Activated B cell treated with CpG ODN at 0.5 μM for 24 hours (primary cell): ENCODE data around the gene SEZ6L. TPM values are rescaled to one million over a fixed set of nuclear protein-coding genes. Genes with fewer than 3 reads are reported as not detected.

Experiments used
- ATAC-seq: fragments of 200-7000 bp; cut with Tn5 transposase; one replicate; pipeline ENCODE4 v1.10.0; 2021; ENCODE audit warnings: low read depth, mild to moderate bottlenecking, moderate library complexity
- CTCF ChIA-PET: fragments of 350-600 bp; sonication (Branson Sonifier 250); formaldehyde crosslinking; loops from one replicate; lab custom pipeline; 2021; ENCODE audit warnings: antibody characterized with exemption; lab: Charles Lee
- POLR2A ChIA-PET: fragments of 350-600 bp; sonication (Branson Sonifier 250); formaldehyde crosslinking; loops from one replicate; lab custom pipeline; 2021; ENCODE audit warnings: antibody characterized with exemption; lab: Charles Lee
- DNase-seq: peaks from one replicate; pipeline ENCODE4 v3.0.0; 2022
- H3K27ac Mint-ChIP-seq: one replicate; pipeline ENCODE4 v1.8.0; 2020; ENCODE audit warnings: mixed read lengths
- H3K27me3 Mint-ChIP-seq: one replicate; pipeline ENCODE4 v1.8.0; 2021; ENCODE audit warnings: mixed read lengths
- H3K36me3 Mint-ChIP-seq: one replicate; pipeline ENCODE4 v1.8.0; 2021; ENCODE audit warnings: low read depth, mixed read lengths
- H3K4me1 Mint-ChIP-seq: one replicate; pipeline ENCODE4 v1.8.0; 2021; ENCODE audit warnings: mixed read lengths
- H3K4me3 Mint-ChIP-seq: one replicate; pipeline ENCODE4 v1.8.0; 2020; ENCODE audit warnings: mild to moderate bottlenecking, mixed read lengths
- H3K9me3 Mint-ChIP-seq: one replicate; pipeline ENCODE4 v1.8.0; 2020; ENCODE audit warnings: mixed read lengths
- CTCF ChIP-seq: fragments of 200-600 bp; IDR thresholded peaks from one replicate; pipeline ENCODE4 v1.8.0; 2022; ENCODE audit warnings: antibody characterized with exemption, mild to moderate bottlenecking
- intact Hi-C: fragments of 100-400 bp; cut with micrococcal nuclease; formaldehyde crosslinking; loops from one replicate; pipeline ENCODE4 v1.15.1; 2024
- total RNA-seq: library from RNA; stranded (reverse); gene quantifications from 2 replicates; pipeline ENCODE4 v1.2.3, GENCODE V29; 2022

Gene SEZ6L
- total RNA-seq, 1 donor from 2014 or later, result not detected

GRCh38 chr22:26416256-26416655 lies 247.0 kb downstream of the SEZ6L start:
- intact Hi-C loops, result no loop called here
- ATAC-seq, result no peak
- Mint-ChIP-seq H3K36me3 (no peaks in the 10 kb centered on the region), H3K27ac (no peak overlapping the region), H3K4me3 (no peak overlapping the region), H3K4me1 (no peaks in the 10 kb centered on the region), H3K9me3 (no peaks in the 10 kb centered on the region), H3K27me3 (peaks cover 26% of the 10 kb centered on the region)
- no peak for DNase-seq
- ChIA-PET POLR2A (no interaction called here), CTCF (interaction anchor here (1.0 kb wide), 1 partner anchor 18 kb away, joined by 3 read pairs; no protein-coding TSS in a partner anchor)
- no peak for TF ChIP-seq CTCF

GRCh38 chr22:26416670-26417276 lies 247.5 kb downstream of the SEZ6L start:
- Mint-ChIP-seq H3K27me3 (peaks cover 26% of the 10 kb centered on the region), H3K36me3 (no peaks in the 10 kb centered on the region), H3K4me1 (no peaks in the 10 kb centered on the region), H3K4me3 (no peak overlapping the region), H3K27ac (no peak overlapping the region), H3K9me3 (no peaks in the 10 kb centered on the region)
- DNase-seq (no peak), ATAC-seq (no peak)
- ChIA-PET CTCF (interaction anchor here (1.0 kb wide), 1 partner anchor 18 kb away, joined by 3 read pairs; no protein-coding TSS in a partner anchor), POLR2A (no interaction called here)
- intact Hi-C loops, result no loop called here
- no peak for TF ChIP-seq CTCF

GRCh38 chr22:26417406-26417805 lies 248.1 kb downstream of the SEZ6L start:
- peaks cover 26% of the 10 kb centered on the region for H3K27me3 Mint-ChIP-seq
- ATAC-seq (no peak), DNase-seq (no peak)
- intact Hi-C loops, result no loop called here
- no peak overlapping the region for H3K27ac Mint-ChIP-seq
- H3K9me3 Mint-ChIP-seq, result no peaks in the 10 kb centered on the region
- POLR2A ChIA-PET, result no interaction called here
- no peak for TF ChIP-seq CTCF
- H3K4me1 Mint-ChIP-seq, result no peaks in the 10 kb centered on the region
- H3K36me3 Mint-ChIP-seq, result no peaks in the 10 kb centered on the region
- CTCF ChIA-PET, result no interaction called here
- no peak overlapping the region for H3K4me3 Mint-ChIP-seq

GRCh38 chr22:26418620-26419019 lies 249.4 kb downstream of the SEZ6L start:
- no peak for TF ChIP-seq CTCF
- ChIA-PET CTCF (no interaction called here), POLR2A (interaction anchor here (0.8 kb wide), 1 partner anchor 10 kb away, joined by 4 read pairs; no protein-coding TSS in a partner anchor)
- intact Hi-C loops, result no loop called here
- no peaks in the 10 kb centered on the region for H3K36me3 Mint-ChIP-seq
- H3K27me3 Mint-ChIP-seq, result peaks cover 26% of the 10 kb centered on the region
- no peak overlapping the region for H3K27ac Mint-ChIP-seq
- H3K4me3 Mint-ChIP-seq, result no peak overlapping the region
- DNase-seq, result no peak
- H3K9me3 Mint-ChIP-seq, result peaks cover 2% of the 10 kb centered on the region
- no peak for ATAC-seq
- H3K4me1 Mint-ChIP-seq, result no peaks in the 10 kb centered on the region

- intact Hi-C loops, result loop anchor here (5.0 to 10.0 kb wide), 2 partner anchors 35 to 862 kb away; partner anchors contain the start of gene GRK3
- POLR2A ChIA-PET, result no interaction called here
These were observed 257.7 kb downstream of the SEZ6L start for GRCh38 chr22:26426924-26427323.

More at GRCh38 chr22:26426924-26427323, 257.7 kb downstream of the SEZ6L start:
- CTCF ChIA-PET, result no interaction called here
- peak overlapping the region; percentile 73 for H3K27ac Mint-ChIP-seq
- H3K9me3 Mint-ChIP-seq, result peaks cover 2% of the 10 kb centered on the region
- ATAC-seq, result no peak
- peaks cover 11% of the 10 kb centered on the region for H3K36me3 Mint-ChIP-seq
- H3K4me1 Mint-ChIP-seq, result peaks cover 41% of the 10 kb centered on the region
- H3K27me3 Mint-ChIP-seq, result no peaks in the 10 kb centered on the region
- H3K4me3 Mint-ChIP-seq, result peak overlapping the region; percentile 40
- TF ChIP-seq CTCF, result no peak
- no peak for DNase-seq
